Measurements from ENCODE around the gene LILRB2. TPM values are rescaled to one million over a fixed set of nuclear protein-coding genes. Genes with fewer than 3 reads are reported as not detected.
"Not testable (repeated sequence)": the region's sequence is repeated elsewhere in the genome, so short reads cannot be mapped to it uniquely, and the experiment has no call there.

The LILRB2 gene
- total RNA-seq, 1 experiment from 2014 or later = not detected

DNA sequence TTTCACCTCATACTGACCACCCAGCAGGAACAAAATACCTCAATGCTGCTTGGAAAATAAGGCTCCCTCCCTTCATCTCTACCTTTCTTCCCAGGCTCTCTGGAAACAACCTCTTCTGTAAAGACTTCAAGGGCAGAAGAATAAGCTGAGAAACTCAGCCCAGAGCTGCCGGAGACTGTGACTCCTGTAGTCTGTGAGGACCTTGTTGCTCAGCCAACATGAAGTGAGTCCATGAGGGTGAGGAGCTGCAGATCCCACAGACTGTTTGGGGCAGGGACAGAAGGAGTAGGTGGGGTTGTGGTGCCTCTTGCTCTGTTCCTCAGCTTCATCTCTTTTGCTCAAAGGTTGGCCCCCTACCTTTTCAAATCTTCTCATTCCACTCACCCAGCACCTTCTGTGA lies 24.2 kb upstream of the LILRB2 start:
- DNase-seq (ENCODE audit: low read depth) = no peak

DNA sequence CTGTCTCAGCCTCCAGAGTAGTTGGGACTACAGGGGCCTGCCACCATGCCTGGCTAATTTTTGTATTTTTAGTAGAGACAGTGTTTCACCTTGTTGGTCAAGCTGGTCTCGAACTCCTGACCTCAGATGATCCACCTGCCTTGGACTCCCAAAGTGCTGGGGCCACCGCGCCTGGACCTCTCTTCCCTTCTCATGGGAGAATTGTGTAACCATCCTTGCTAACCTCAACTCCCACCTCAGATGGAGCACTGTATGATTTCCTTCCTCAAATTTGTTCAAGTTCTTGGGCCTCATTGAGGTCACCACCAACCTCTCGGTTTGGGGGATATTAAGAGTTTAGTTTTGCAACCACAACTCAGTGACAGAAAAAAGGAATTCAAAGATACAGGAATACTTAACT lies 21.3 kb upstream of the LILRB2 start:
- no peak for DNase-seq (ENCODE audit: low read depth)

DNA sequence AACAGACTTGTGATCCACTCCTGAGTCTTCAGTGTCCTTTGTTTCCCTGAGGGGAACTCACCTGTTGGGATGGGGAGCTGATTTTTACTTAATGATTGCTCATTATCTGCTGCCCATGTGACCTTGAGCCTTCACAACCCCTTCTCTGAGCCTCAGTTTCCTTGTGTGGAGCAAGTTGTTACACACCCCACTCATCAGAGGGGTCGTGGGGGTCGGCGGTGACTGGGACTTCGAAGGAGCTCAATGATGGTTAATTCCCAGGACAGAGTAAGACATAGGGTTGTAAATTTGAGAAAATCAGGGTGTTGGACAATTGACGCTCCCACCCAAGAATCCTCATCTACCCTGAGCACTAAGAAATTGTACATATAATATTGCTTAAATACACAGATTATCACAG lies 18.6 kb upstream of the LILRB2 start:
- no peak for DNase-seq (ENCODE audit: low read depth)

DNA sequence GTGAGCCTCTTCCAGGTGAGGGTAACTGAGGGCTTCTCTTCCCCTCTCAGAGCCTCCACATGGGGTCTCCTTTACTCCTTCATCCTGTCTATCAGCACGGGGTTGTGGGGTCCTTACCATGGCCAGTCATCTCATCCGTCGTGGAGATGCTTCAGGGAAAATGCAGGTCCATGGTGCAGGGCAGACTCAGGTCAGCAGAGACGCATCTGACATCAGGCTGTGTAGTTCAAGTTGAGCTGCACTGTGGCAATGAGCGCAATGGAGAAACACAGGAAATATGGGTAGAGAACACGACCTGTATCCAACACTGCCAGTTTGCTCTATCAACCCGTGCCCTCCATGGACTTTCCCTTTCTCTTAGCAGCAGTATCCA lies 18.2 kb upstream of the LILRB2 start:
- no peak for DNase-seq (ENCODE audit: low read depth)

DNA sequence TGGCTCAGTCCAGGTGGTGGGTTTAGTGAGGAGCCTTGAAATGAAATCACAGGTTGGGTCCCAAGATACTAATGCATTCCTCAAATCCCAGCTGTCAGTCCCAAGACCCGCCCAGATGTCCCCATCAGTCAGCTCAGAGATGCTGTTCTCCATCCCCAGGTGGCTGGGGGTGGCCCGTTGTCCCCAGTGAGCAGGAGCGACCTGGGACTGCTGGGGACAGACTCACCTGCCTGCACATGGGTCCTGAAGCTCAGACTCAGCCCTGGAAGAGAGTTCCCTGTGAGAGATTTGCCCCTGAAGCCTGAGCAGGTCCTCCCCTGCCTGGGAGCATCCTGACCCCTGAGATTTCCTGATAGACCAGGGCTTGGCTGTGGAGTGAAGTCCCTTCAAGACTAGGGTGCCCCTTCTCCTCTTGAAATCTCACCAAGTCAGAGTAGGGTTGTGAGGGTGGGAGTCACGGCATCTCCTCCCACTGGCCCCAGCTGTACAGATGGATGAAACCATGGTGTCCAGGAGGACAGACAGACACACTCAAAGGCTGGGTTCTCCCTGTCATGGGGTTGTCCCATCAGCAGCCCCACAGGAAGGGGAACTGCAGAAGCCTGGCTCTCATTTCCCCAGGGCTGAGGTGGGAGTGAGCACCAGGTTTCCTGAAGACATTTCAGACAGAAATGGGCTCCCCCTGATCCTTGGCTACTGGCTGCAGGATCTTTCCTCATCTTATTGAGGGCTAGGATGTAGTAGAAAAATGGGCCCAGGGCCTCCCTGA lies 17.6 kb upstream of the LILRB2 start:
- no peak for DNase-seq (ENCODE audit: low read depth)

DNA sequence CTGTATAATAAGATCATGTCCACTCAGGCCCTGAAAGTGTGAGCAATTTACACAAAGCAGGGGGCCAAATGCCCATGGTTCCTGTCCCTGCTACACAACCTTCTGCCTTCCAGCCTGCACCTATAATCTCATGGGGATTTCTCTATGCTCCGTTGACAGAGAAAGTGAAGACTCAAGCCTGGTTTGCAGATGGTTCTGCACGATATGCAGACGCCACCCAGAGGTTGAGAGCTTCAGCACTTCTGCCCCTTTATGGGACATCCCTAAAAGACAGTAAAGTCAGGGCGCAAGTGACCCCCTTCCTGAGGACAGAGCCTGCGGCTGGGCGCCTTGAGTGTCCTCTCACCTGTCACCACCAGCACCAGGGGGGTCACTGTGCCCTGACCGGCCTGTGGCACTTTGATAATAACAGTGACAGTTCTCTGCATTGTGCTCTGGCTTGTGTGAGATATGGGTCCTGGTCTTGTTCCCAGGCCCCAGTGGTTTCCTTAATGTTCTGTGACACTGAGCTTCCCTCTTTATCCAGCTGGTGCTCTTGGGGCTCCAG lies 16.9 kb upstream of the LILRB2 start:
- no peak for DNase-seq (ENCODE audit: low read depth)

DNA sequence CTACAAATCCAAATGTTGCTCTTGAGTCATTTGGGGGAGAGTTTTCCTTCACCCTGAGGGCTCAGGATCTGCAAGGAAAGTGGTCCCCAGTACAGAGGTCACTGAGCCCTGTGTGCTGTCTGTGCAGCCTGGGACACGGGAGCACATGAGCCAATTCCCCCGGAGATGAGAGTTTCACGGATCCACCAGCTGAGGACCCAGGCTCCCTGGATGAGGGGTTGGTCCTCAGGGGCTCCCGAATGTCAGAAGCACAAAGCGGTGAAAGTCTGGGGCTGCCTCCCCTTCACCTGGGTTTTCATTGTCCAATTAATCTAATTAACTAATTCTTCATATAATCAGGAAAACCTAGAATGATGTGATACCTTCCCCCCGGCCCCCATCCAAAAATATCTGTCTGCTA lies 13.6 kb upstream of the LILRB2 start:
- DNase-seq (ENCODE audit: low read depth) = no peak

DNA sequence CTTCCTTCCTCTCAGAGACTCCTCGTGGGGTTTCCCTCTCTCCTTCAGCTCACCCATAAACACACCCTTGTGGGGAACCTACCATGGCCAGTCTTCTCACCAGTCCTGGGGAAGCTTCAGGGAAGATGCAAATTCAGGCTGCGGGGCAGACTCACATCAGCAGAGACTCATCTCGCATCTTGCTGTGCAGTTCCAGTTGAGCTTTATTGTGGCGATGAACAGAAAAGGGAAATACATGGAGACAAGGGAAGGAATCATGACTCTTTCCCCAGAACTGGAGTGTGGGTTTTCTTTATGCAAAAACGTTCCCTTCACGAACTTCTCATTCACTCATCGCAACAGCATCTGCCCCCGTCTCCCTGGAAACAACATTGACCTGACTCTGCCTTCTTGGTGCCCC lies 8.2 kb upstream of the LILRB2 start:
- not testable (repeated sequence) for DNase-seq (ENCODE audit: low read depth)

DNA sequence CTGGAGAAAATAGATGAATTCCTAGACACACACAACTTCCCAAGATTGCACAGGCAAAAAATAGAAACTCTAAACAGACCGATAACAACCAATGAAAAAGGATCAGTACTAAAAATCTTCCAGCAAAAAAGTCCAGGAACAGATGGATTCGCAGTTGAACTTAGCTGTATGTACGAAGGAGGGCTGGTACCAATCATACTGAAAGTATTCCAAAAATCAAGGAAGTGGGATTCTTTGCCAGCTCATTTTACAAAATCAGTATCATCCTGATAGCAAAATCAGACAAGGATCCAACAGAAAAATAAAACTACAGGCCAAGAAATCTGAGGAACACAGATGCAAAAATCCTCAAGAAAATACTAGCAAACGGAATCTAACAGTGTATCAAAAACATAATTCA lies 6.5 kb upstream of the LILRB2 start:
- peak; percentile 15 for DNase-seq (ENCODE audit: low read depth)

DNA sequence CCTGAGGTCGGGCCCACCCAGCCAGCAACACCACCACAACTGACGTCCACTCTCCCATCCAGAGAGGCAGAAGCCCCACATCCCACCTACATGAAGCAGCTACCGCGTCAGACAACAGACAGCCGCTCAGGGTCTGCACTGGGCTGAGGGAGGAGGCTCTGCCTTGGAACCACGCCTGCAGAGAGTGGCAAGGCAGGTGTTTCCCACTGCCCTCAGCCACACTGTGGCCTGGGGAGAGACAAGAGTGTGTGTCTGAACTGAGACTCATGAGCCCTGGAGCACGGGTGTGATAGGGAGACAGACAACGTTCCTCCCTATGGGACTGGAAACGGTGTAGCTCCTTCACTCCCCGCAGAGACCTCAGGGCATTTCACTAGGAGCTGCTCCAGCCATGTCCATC lies 5.4 kb upstream of the LILRB2 start:
- not testable (repeated sequence) for DNase-seq (ENCODE audit: low read depth)

DNA sequence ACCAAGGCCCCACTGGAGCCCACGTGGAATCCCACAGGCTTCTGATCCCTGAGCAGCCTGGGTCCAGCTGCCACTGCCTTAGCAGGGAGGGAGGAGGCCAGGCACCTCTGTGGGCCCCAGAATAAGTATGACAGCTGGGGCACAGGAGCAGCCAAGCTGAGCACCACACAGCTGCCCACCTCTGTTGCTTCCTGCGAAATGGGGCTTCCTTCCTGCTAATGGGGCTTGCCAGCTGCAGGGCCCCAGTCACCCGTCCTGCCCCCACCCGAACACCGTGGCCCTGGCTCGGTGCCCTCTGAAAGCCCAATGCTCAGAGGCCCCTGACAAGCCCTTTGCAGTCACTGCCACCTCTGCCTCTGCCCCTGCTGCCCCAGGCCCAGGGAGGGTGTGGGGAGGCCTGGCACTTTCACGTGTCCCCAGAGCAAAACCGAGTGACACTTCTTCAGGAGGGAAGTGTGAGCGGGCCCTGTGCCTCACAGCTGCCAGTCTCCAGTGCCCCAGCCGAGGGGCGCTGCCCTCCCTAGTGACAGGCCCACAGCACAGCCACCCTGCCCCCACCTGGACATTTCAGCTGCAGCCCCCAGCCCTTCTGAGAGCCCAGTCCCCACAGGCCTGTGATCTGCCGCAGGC lies 4.6 kb upstream of the LILRB2 start:
- DNase-seq (ENCODE audit: low read depth) = not testable (repeated sequence)

DNA sequence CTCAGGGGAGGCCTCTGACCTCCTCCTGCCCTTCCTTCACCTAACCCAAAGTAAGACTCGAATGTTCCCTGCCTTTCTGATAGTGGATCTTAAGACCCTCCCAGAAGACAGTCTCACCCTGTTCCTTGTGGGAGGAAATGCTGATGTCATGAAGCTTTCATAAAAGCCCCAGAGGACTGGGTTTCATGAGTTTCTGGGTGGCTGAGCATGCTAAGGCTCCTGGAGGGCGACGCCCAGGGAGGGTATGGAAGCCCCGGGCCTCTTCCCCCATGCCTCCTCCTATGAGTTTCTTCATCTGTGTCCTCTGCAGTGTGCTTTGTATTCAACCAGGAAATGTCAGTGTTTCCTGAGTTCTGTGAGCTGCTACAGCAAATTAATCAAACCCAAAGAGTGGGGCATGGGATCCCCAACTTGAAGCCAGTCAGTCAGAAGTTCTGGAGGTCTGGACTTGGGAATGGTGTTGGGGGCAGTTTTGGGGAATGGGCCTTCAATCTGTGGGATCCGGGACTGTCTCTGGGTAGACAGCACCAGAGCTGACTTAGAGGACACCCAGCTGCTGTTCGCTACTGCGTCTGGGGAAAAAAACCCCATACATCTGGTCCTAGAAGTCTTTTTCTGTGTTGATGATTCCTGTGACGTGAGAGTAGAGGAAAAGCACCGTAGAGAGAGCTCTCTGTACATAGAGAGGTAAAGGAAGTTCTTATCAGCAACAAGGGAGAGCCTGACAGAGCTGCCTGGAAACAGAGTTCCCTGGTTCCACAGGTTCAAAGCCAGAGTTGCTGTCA lies 2.0 kb upstream of the LILRB2 start:
- no peak for DNase-seq (ENCODE audit: low read depth)

DNA sequence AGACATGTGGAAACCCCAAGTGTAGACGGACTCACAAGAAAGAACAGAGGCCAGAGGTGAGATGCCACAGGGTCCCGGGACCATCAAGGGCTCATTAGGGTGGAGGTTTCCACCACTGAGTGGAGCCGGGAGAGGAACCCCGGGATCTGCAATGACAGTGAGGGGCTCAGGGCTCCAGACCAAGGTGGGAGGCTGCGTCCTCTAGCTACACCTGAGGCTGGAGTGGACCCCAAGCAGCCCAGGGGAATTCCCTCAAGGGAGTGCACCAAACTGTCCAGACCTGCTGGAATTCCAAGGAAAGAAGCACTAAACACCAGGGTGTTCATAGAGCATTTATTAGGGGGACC lies 792 bp upstream of the LILRB2 start:
- DNase-seq (ENCODE audit: low read depth) = not testable (repeated sequence)

DNA sequence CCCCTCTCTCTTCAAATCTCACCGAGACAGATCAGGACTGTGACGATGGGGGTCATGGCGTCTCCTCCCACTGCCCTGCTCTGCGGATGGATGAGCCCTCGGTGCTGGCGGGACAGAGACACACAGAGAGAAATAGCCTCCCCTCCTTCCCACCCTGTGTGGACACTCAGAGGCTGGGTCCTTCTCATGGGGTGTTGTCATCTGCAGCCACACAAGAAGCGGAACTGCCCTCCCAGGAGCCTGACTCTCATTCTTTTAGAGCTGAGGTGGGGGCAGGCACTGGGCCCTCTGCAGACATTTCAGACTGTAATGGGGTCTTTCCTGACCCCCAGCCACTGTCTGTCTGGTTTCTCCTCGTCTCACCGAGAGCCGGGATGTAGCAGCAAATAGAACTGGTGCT lies 469 bp downstream of the LILRB2 start:
- not testable (repeated sequence) for DNase-seq (ENCODE audit: low read depth)

DNA sequence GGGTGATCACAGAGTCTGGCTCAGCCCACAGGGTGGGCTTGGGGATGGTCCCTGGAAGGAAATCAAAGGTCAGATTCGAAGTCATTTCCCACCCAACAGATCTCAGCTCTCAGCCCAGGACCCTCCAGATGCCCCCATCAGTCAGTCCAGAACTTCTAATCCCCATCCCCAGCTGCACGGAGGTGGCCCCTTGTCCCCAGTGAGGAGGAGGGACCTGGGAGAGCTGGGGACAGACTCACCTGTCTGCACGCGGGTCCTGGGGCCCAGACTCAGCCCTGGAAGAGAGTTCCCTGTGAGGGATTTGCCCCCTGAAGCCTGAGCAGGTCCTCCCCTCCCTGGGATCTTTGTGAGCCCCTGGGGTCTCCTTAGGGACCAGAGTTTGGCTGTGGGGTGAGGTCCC lies 885 bp downstream of the LILRB2 start:
- DNase-seq (ENCODE audit: low read depth) = not testable (repeated sequence)

DNA sequence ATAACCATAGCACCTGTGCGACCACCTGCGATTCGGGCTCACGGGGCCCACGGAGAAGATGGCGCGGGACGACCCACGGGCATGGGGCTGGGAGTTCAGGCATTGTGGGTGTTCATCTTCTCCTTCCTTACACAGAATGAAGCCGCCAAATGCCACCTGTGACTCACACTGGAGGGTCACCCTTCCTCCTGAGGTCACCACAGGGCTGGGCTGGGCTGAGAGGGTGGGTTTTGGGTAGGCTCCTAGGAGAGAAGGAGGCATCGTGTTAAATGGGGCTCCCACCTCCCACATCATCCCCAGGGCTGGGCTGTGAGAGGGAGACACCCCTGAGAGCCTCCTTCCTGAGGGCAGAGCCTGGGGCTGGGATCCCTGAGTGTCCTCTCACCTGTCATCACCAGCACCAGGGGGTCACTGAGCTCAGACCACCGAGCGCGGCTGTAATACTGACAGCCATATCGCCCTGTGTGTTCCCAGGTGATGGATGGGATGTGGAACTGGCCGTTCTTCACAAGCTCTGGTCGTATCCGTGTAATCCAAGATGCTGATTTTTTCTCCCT lies 1.4 kb downstream of the LILRB2 start:
- DNase-seq (ENCODE audit: low read depth) = no peak

DNA sequence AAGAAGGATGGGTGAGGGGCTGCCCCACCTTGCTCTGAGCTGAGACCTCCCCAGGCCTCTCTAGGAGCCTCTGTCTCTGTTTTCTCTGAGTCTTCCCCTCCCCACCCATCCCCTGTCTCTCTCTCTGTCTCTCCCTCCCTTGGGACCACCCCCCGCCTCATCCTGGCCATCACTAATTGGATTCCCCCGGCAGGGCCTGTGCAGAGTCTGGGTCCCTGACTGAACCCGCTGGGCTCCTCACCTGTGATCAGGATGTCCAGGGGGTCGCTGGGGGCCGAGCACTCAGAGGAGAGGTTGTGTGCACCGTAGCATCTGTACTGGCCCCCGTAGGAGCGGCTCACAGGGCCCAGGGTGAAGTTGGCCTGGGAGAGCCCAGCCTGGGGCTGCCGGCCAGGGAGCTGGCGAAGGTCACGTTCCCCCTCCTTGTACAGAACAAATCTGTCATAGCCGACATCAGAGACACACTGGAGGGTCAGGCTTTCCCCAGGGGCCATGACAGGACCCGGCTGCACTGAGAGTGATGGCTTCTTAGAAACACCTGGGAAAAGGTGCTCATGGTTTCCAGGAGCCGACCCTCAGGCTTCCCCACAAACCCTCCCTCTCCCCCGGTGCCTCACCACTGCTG lies 2.2 kb downstream of the LILRB2 start:
- not testable (repeated sequence) for DNase-seq (ENCODE audit: low read depth)

DNA sequence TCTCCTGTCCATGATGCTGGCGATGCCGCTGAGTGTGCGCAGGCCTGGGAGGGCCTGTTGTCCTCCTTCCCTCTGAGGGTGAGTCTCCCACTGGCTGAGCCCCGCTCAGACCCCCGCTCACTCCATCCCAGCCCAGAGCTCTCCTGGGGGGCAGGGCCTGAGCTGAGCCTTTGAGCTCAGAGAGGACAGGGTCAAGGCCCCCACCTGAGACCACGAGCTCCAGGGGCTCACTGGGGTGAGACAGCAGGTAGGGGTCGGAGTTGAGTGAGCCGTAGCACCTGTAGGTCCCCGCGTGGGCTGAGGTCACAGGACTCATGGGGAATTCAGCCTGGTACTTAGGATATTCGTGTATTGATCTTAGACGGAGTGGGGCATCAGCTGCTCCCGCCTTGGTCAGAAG lies 2.9 kb downstream of the LILRB2 start:
- DNase-seq (ENCODE audit: low read depth) = not testable (repeated sequence)

DNA sequence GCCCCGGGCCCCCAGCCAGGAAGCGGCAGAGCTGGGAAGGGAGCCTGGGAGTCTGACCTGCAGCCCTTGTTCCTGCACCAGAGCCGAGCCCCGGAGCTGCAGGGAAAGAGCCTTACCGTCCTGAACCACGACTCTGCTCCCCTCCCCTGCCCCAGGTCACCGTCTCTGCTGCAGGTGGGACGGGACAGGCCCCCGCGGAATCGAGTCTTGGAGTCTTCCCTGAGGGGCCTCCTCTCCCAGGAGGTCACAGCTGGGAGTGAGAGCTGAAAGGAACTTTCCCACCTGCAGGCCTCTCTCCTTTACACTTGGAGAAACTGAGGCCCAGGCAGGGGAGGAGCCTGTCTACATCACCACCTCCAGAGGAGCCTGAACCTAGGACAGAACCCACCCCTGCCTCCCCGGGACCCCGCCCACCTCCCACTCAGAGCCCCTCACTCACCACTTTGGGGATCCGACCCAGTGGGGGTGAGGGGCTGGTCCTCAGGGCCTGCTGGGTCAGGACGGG lies 3.7 kb downstream of the LILRB2 start:
- not testable (repeated sequence) for DNase-seq (ENCODE audit: low read depth)

DNA sequence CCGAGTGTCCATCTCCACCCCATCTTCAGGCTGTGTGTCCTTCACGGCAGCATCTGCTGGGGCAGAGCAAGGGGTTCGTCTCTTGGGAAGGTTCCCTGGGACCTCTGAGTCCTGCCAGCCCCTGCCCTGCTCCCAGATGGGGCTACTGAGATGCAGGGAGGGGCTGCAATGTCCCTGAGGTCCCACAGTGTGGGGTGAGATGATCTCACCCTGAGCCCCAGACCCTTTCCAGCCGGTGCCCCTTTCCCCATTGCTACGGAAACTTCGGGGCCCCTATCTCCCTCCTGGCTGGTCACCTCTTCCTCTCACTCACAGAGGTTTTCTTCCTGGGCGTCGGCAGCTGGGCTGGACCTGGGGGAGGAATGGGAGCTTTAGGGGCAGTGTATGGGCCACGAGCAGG lies 5.0 kb downstream of the LILRB2 start:
- DNase-seq (ENCODE audit: low read depth) = no peak

DNA sequence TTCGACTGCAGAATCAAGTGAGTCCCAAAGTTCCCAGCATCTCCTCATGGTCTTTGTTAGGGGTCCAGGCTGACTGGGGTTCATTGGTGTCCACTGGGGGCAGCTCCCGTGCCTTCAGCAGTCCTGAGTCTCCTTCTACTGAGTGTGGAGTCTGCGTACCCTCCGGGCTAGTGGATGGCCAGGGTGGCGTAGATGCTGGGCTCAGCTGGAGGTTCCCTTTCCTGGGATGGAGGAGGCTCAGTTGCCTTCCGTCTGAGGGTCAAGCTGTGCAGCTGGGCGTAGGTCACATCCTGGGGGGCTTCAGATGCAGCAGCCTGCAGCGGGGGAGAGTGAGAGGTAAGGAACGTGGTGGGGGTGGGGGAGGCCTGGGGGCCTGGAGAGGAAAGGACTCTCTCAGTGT lies 6.4 kb downstream of the LILRB2 start:
- not testable (repeated sequence) for DNase-seq (ENCODE audit: low read depth)

DNA sequence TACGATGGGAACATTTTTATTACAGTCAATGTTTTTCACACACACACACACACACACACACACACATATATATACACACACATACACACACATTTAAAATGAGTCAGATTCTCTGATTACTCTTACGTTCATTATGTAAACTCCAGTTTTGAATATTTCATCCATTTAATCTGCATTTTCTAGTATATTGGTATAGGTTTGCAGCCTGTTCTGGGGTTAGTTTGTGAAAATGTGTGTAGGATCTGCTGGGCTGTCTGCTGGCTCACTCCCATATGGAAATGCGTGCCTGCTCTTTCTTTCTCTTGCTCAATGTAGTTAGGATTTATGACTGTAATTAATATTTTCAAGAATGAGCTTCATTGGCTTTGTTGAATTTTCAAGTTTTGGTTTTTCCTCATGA lies 7.1 kb downstream of the LILRB2 start:
- DNase-seq (ENCODE audit: low read depth) = no peak
